GM23338 (cell line): ENCODE measurements around the gene SRMS. TPM values are rescaled to one million over a fixed set of nuclear protein-coding genes. Genes with fewer than 3 reads are reported as not detected.

Experiments used
- ATAC-seq: fragments of 200-7000 bp; cut with Tn5 transposase; 3 replicates; pipeline ENCODE4 v1.9.1; 2020
- DNase-seq: peaks from one replicate; pipeline ENCODE4 v3.0.0-alpha.2; 2015; ENCODE audit warnings: low spot score
- H2AFZ ChIP-seq: fragments of 200-600 bp; sonication (generic); 2 replicates; pipeline ENCODE4 v1.8.0; 2016; ENCODE audit warnings: antibody characterized with exemption, mild to moderate bottlenecking, moderate library complexity
- H3F3A ChIP-seq: fragments of 200-600 bp; sonication (generic); replicated peaks from 2 replicates; pipeline ENCODE4 v1.8.0; 2017; ENCODE audit warnings: antibody characterized with exemption, mixed run types, low read depth
- H3K27ac ChIP-seq: fragments of 200-600 bp; sonication (generic); 2 replicates; pipeline ENCODE4 v1.6.1; 2016; ENCODE audit warnings: low read depth
- H3K27me3 ChIP-seq: fragments of 200-600 bp; sonication (generic); 2 replicates; pipeline ENCODE4 v1.8.0; 2016; ENCODE audit warnings: mild to moderate bottlenecking, mixed run types, moderate library complexity; ENCODE audit not compliant: insufficient read depth
- H3K36me3 ChIP-seq: fragments of 200-600 bp; sonication (generic); 2 replicates; pipeline ENCODE4 v1.8.0; 2016; ENCODE audit warnings: mild to moderate bottlenecking; ENCODE audit not compliant: insufficient read depth
- H3K4me1 ChIP-seq: fragments of 200-600 bp; sonication (generic); 2 replicates; pipeline ENCODE4 v1.8.0; 2016; ENCODE audit warnings: mild to moderate bottlenecking, moderate library complexity; ENCODE audit not compliant: insufficient read depth
- H3K4me2 ChIP-seq: fragments of 200-600 bp; sonication (generic); 2 replicates; pipeline ENCODE4 v1.7.1; 2017; ENCODE audit warnings: mixed run types
- H3K4me3 ChIP-seq: fragments of 200-600 bp; sonication (generic); 2 replicates; pipeline ENCODE4 v1.6.1; 2016; ENCODE audit warnings: mixed run types
- H3K79me2 ChIP-seq: fragments of 200-600 bp; sonication (generic); replicated peaks from 2 replicates; pipeline ENCODE4 v1.8.0; 2017; ENCODE audit warnings: mild to moderate bottlenecking; ENCODE audit not compliant: insufficient read depth
- H3K9me2 ChIP-seq: fragments of 200-600 bp; sonication (generic); 2 replicates; pipeline ENCODE4 v1.8.0; 2017; ENCODE audit not compliant: insufficient read depth
- H4K20me1 ChIP-seq: fragments of 200-600 bp; sonication (generic); replicated peaks from 2 replicates; pipeline ENCODE4 v1.8.0; 2017; ENCODE audit warnings: mild to moderate bottlenecking; ENCODE audit not compliant: insufficient read depth
- H3K27ac Mint-ChIP-seq: 2 replicates; pipeline ENCODE4 v1.8.0; 2020; ENCODE audit warnings: inconsistent platforms, mild to moderate bottlenecking, moderate library complexity, mixed read lengths
- H3K27me3 Mint-ChIP-seq: 3 replicates; pipeline ENCODE4 v1.8.0; 2022; ENCODE audit warnings: low read depth, mild to moderate bottlenecking, moderate library complexity, mixed read lengths, inconsistent platforms; ENCODE audit not compliant: insufficient read depth, poor library complexity
- H3K36me3 Mint-ChIP-seq: 3 replicates; pipeline ENCODE4 v1.8.0; 2021; ENCODE audit warnings: low read depth, mild to moderate bottlenecking, inconsistent platforms, moderate library complexity, mixed read lengths
- H3K4me1 Mint-ChIP-seq: 3 replicates; pipeline ENCODE4 v1.8.0; 2020; ENCODE audit warnings: mild to moderate bottlenecking, inconsistent platforms, mixed read lengths
- H3K4me3 Mint-ChIP-seq: 3 replicates; pipeline ENCODE4 v1.8.0; 2021; ENCODE audit warnings: moderate library complexity, mild to moderate bottlenecking, inconsistent platforms, mixed read lengths
- H3K9me3 Mint-ChIP-seq: 3 replicates; pipeline ENCODE4 v1.8.0; 2020; ENCODE audit warnings: moderate library complexity, mild to moderate bottlenecking, inconsistent platforms, mixed read lengths
- CTCF ChIP-seq, 2 experiments: fragments of 200-600 bp in 1 of 2; sonication (generic) in 1 of 2; conservative IDR thresholded peaks; 2 replicates each; pipeline versions ENCODE4 v1.5.1 to v1.6.1; 2016 to 2017; ENCODE audit warnings: antibody characterized with exemption in 2 of 2, low read depth in 2 of 2, mild to moderate bottlenecking in 2 of 2, moderate library complexity in 1 of 2
- ETS1 ChIP-seq: IDR thresholded peaks from 2 replicates; pipeline ENCODE4 v1.6.1; 2016; ENCODE audit warnings: antibody characterized with exemption
- JUNB ChIP-seq: IDR thresholded peaks from one replicate; pipeline ENCODE4 v1.6.1; 2016; ENCODE audit warnings: antibody characterized with exemption; ENCODE audit not compliant: unreplicated experiment
- NANOG ChIP-seq: IDR thresholded peaks from 2 replicates; pipeline ENCODE4 v1.6.1; 2016; ENCODE audit warnings: antibody characterized with exemption, borderline replicate concordance
- REST ChIP-seq: IDR thresholded peaks from one replicate; pipeline ENCODE4 v1.6.1; 2018; ENCODE audit warnings: antibody characterized with exemption; ENCODE audit not compliant: unreplicated experiment
- ZNF114 ChIP-seq: fragments of 250-450 bp; sonication (Bioruptor Pico); IDR thresholded peaks from 2 replicates; pipeline ENCODE4 v1.5.0; 2020; ENCODE audit warnings: mild to moderate bottlenecking, moderate library complexity
- ZNF331 ChIP-seq: fragments of 250-450 bp; sonication (Bioruptor Pico); IDR thresholded peaks from 2 replicates; pipeline ENCODE4 v1.5.0; 2020; ENCODE audit warnings: low read depth, mild to moderate bottlenecking, moderate library complexity
- ZNF462 ChIP-seq: fragments of 250-450 bp; sonication (Bioruptor Pico); IDR thresholded peaks from 2 replicates; pipeline ENCODE4 v1.5.0; 2020; ENCODE audit warnings: mild to moderate bottlenecking, moderate library complexity
- long read RNA-seq: library from polyadenylated mRNA; unstranded; transcript quantifications from one replicate; pipeline ENCODE4 v2.0.0, GENCODE V29; 2020; ENCODE audit not compliant: unreplicated experiment
- polyA plus RNA-seq: library from polyadenylated mRNA; unstranded; fragments of >200 nt; fragmentation: Nextera tagmentation; extraction: Ambion mirVana; gene quantifications from 2 replicates; pipeline ENCODE4 v1.2.1, GENCODE V29; 2016
- total RNA-seq: library from RNA; depleted of rRNA; stranded (reverse); fragments of >200 nt; shearing (Covaris generic); gene quantifications from 2 replicates; pipeline ENCODE4 v1.2.3, GENCODE V29; 2014; rRNA removed

The SRMS gene
- 0.50 and 0.59 TPM in 2 replicates for total RNA-seq
- 0.23 TPM in 1 of 2 replicates, not detected in the other for polyA plus RNA-seq
- long read RNA-seq = 0 reads

- Histone ChIP-seq H3K9me2 (no peaks in the 10 kb centered on the region), H3K27ac (no peak within 1 kb of the TSS), H3K36me3 (no peaks in the 10 kb centered on the region), H4K20me1 (no peaks in the 10 kb centered on the region), H3F3A (peaks cover 7% of the 10 kb centered on the region; the same call in 1 of the 2 replicates), H2AFZ (peak within 1 kb of the TSS; percentile 74; the same call in 1 of the 2 replicates), H3K79me2 (no peaks in the 10 kb centered on the region), H3K27me3 (no peaks in the 10 kb centered on the region), H3K4me1 (peaks cover 10% of the 10 kb centered on the region; the same call in 1 of the 2 replicates), H3K4me3 (no peak within 1 kb of the TSS), H3K4me2 (0 out of 2 replicates have a peak within 1 kb of the TSS, but pooled peaks have one; percentile 32)
- no peak within 1 kb of the TSS for H3K27ac Mint-ChIP-seq
- TF ChIP-seq CTCF (conservative IDR thresholded peaks at IDR 0.05; ENCODE audit: low read depth in 2 of 2) = peak in 1 of 2 experiments; percentile 30; a peak in 1 of 4 replicates
- no peak for TF ChIP-seq REST
- TF ChIP-seq ZNF462 (CRISPR knock-in tag) = no peak
- no peak for TF ChIP-seq NANOG
- TF ChIP-seq JUNB = no peak
- no peak for TF ChIP-seq ZNF114 (CRISPR knock-in tag)
- no peak for TF ChIP-seq ZNF331
- TF ChIP-seq ETS1 = no peak
- peaks cover 4% of the 10 kb centered on the region; the same call in 1 of the 3 replicates for H3K36me3 Mint-ChIP-seq
- no peaks in the 10 kb centered on the region; the same call in 2 of the 3 replicates for H3K9me3 Mint-ChIP-seq
- peaks cover 25% of the 10 kb centered on the region for H3K4me1 Mint-ChIP-seq
- H3K27me3 Mint-ChIP-seq = peaks cover 14% of the 10 kb centered on the region
- peak; percentile 71 for ATAC-seq
- H3K4me3 Mint-ChIP-seq = no peak within 1 kb of the TSS
- peak; percentile 70 for DNase-seq
Observed at GRCh38 chr20:63547725-63548480, at the start of gene SRMS. Gene SRMS, minus strand, starts transcription at chr20:63547749. Its CDS starts 286 bp downstream, at chr20:63547463.
